GM19397 (cell line): Measurements from ENCODE around the gene XDH.

ENCODE experiments used
- ATAC-seq: cut with Tn5 transposase; IDR thresholded peaks from one replicate; pipeline ENCODE4 v1.9.1; 2021; ENCODE audit warnings: mild to moderate bottlenecking, moderate library complexity; ENCODE audit not compliant: unreplicated experiment

The XDH gene

DNA sequence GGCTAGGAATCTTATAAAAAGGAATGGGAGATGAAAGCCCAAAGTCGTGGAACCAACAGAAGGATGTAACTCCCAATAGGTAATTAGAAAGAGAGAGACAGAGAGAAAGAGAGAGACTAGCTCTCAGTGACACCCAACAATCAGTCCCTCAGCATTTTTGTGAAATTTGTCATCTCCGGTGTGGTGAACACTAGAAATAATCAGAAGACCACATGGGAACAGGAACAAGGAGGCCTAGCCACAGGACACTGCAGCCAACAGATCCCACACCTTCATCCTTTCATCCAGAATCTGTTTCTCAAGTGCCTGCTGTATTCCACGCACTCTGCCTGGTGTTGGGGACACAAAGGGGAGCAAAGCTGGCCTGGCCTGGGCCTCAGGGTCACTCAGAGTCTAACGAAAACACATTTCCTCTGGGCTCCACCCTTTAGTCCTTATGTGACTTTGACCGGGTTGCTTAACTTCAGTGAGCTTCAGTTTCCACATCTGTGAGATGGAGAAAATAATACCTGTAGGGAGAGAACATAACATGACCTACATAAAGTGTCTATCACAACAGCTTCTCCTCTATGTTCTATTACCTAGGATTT, 127.5 kb downstream of the XDH start:
- ATAC-seq, result no peak

DNA sequence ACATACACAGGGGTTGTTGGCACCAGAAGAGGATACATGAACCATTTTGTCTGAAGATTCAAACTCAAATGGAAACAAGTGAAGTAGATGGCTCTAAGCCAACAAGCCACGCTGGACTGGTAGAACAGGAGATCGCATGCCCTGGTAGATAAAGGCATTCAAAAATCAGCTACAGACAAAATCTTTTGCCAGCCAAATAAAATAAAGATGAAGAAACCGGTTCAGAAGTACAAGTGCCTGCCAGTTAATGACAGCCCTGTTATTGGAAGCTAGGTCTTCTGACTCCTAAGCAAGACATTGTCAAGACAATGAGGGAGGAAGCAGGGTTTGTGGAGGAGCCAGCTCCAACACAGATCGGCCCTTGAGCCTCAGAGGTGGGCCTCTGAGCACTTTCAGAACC, 128.3 kb downstream of the XDH start:
- no peak for ATAC-seq
